Neuronal stem cell (in vitro differentiated cells): ENCODE data around the gene NXN.

Experiments used
- DNase-seq: peaks from one replicate; pipeline ENCODE4 v3.0.0-alpha.2; 2013; ENCODE audit warnings: low spot score
- H2AFZ ChIP-seq: one replicate; pipeline ENCODE4 v1.6.1; 2013; ENCODE audit warnings: mild to moderate bottlenecking, low read length, inconsistent platforms
- H2AK5ac ChIP-seq: 2 replicates; pipeline ENCODE4 v1.6.1; 2013; ENCODE audit warnings: low read depth, mild to moderate bottlenecking, inconsistent platforms, low read length, moderate library complexity, mixed read lengths
- H2BK120ac ChIP-seq: 2 replicates; pipeline ENCODE4 v1.6.1; 2013; ENCODE audit warnings: low read depth, mild to moderate bottlenecking, inconsistent platforms, low read length, moderate library complexity, mixed read lengths
- H2BK12ac ChIP-seq: one replicate; pipeline ENCODE4 v1.6.1; 2013; ENCODE audit warnings: low read length, inconsistent platforms
- H2BK15ac ChIP-seq: 2 replicates; pipeline ENCODE4 v1.6.1; 2013; ENCODE audit warnings: mild to moderate bottlenecking, low read length, inconsistent platforms, mixed read lengths
- H2BK5ac ChIP-seq: one replicate; pipeline ENCODE4 v1.6.1; 2013; ENCODE audit warnings: inconsistent platforms, mild to moderate bottlenecking, low read length, moderate library complexity
- H3K14ac ChIP-seq: one replicate; pipeline ENCODE4 v1.6.1; 2013; ENCODE audit warnings: low read length, inconsistent platforms
- H3K18ac ChIP-seq: 2 replicates; pipeline ENCODE4 v1.6.1; 2013; ENCODE audit warnings: low read length, inconsistent platforms
- H3K23ac ChIP-seq: 2 replicates; pipeline ENCODE4 v1.6.1; 2013; ENCODE audit warnings: low read depth, mild to moderate bottlenecking, mixed read lengths, low read length, inconsistent platforms; ENCODE audit not compliant: poor library complexity
- H3K27ac ChIP-seq: replicated peaks from 3 replicates; pipeline ENCODE4 v1.5.1; 2013; ENCODE audit warnings: low read length, inconsistent platforms
- H3K27me3 ChIP-seq, 3 experiments: 2 replicates each; pipeline ENCODE4 v1.6.1; 2013; ENCODE audit warnings: low read length in 3 of 3, mild to moderate bottlenecking in 2 of 3, inconsistent platforms in 1 of 3, low read depth in 1 of 3, mixed read lengths in 1 of 3, moderate library complexity in 1 of 3; ENCODE audit not compliant: control insufficient read depth in 3 of 3, insufficient read depth in 3 of 3
- H3K36me3 ChIP-seq, 2 donors: replicated peaks in 1 of 2; 2 replicates each; pipeline ENCODE4 v1.6.1; 2013; ENCODE audit warnings: low read length in 2 of 2; ENCODE audit not compliant: control insufficient read depth in 2 of 2, insufficient read depth in 2 of 2
- H3K4ac ChIP-seq: 2 replicates; pipeline ENCODE4 v1.6.1; 2013; ENCODE audit warnings: inconsistent platforms, mild to moderate bottlenecking, low read length, moderate library complexity
- H3K4me1 ChIP-seq, 2 donors: 1 replicate in 1 of 2; 2 replicates in 1 of 2; pipeline ENCODE4 v1.6.1; 2013; ENCODE audit warnings: low read length in 2 of 2, low read depth in 1 of 2; ENCODE audit not compliant: control insufficient read depth in 2 of 2, insufficient read depth in 1 of 2
- H3K4me2 ChIP-seq: one replicate; pipeline ENCODE4 v1.6.1; 2013; ENCODE audit warnings: mild to moderate bottlenecking, low read length, inconsistent platforms; ENCODE audit not compliant: insufficient read depth, poor library complexity, severe bottlenecking
- H3K4me3 ChIP-seq, 2 donors: 2 replicates each; pipeline ENCODE4 v1.5.1; 2013; ENCODE audit warnings: low read length in 2 of 2, mild to moderate bottlenecking in 2 of 2, inconsistent platforms in 1 of 2, moderate library complexity in 1 of 2
- H3K79me1 ChIP-seq: one replicate; pipeline ENCODE4 v1.6.1; 2013; ENCODE audit warnings: low read depth, mild to moderate bottlenecking, inconsistent platforms, low read length, moderate library complexity
- H3K9ac ChIP-seq: one replicate; pipeline ENCODE4 v1.6.1; 2013; ENCODE audit warnings: mild to moderate bottlenecking, low read depth, low read length, inconsistent platforms; ENCODE audit not compliant: poor library complexity
- H3K9me3 ChIP-seq, 2 donors: replicated peaks in 1 of 2; 2 replicates each; pipeline versions ENCODE3 to v1.6.1; 2013; ENCODE audit warnings: low read length in 2 of 2, mild to moderate bottlenecking in 2 of 2, inconsistent platforms in 1 of 2, low read depth in 1 of 2, mixed read lengths in 1 of 2, moderate library complexity in 1 of 2; ENCODE audit not compliant: control insufficient read depth in 2 of 2, insufficient read depth in 1 of 2
- H4K8ac ChIP-seq: one replicate; pipeline ENCODE4 v1.6.1; 2013; ENCODE audit warnings: low read depth, mild to moderate bottlenecking, inconsistent platforms, low read length, moderate library complexity
- H4K91ac ChIP-seq: one replicate; pipeline ENCODE4 v1.6.1; 2013; ENCODE audit warnings: low read length, low read depth, mild to moderate bottlenecking, inconsistent platforms; ENCODE audit not compliant: poor library complexity
- WGBS, 2 donors: extraction: QIAGEN DNeasy Blood & Tissue Kit; methylation state at CpG; one replicate each; pipeline ENCODE4 v1.1.7; 2013; ENCODE audit warnings: missing lambda C conversion rate in 2 of 2, mixed read lengths in 1 of 2; ENCODE audit not compliant: insufficient read length in 2 of 2, insufficient replicate concordance in 1 of 2; ENCODE audit errors: extremely low coverage in 2 of 2; 5-methylcytosine and 5-hydroxymethylcytosine counted together

The NXN gene

DNA sequence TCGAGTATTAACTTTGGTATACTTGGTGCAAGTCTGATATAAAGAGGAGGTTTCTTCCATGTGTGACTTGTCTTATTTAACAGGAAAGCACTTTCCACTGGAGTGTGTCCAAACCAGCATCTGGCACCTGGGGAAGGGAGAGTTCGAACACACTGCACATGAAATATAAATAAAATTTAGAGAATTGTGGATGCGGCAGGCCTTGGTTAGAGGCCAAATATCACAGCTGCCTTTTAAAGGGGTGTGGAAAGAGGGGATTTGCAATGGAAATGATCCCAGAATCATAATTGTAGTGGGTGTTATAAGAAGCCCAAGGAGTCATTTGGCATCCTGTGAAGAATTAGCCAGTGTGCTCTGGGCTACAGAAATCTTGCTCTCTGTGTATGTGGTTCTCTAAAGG lies 4.3 kb upstream of the NXN start:
- Histone ChIP-seq H2BK15ac (no peak overlapping the region), H4K91ac (no peak overlapping the region), H3K9ac (no peak overlapping the region), H3K4me3 (no peak overlapping the region), H3K27me3 (no peaks in the 10 kb centered on the region), H3K4ac (no peak overlapping the region), H3K14ac (no peak overlapping the region), H4K8ac (no peak overlapping the region), H2BK12ac (no peak overlapping the region), H3K4me1 (peaks cover 6 to 8% of the 10 kb centered on the region in 2 donors), H3K27ac (no peak overlapping the region), H3K79me1 (peaks cover 1% of the 10 kb centered on the region), H3K36me3 (no peaks in the 10 kb centered on the region), H2AK5ac (no peak overlapping the region), H2AFZ (no peak overlapping the region), H2BK5ac (no peak overlapping the region), H3K23ac (no peak overlapping the region), H3K4me2 (no peak overlapping the region), H3K18ac (no peak overlapping the region), H2BK120ac (no peak overlapping the region), H3K9me3 (no peaks in the 10 kb centered on the region)
- no CpG with 5 or more reads among the region's 3 CpGs for WGBS, 2 donors
- DNase-seq = no peak

DNA sequence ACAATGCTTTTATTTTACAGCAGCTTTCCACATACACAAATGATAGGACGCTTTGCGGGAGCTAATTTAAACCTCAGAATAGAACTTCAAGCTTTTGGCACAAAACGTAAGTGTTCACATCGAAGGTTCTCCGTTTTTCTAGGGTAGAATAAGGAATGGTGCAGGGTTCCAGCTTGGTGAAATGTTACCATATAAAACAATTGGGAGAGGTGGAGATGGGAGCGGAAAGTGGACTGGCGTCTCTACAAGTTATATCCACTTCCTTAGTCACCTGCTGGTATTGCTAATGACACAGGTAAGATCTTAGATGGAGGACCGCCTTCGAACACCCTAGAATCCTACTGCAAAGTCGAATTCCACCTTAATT lies 1.7 kb upstream of the NXN start:
- no peak overlapping the region for H3K4ac ChIP-seq
- peaks cover 1% of the 10 kb centered on the region for H3K79me1 ChIP-seq
- no peak overlapping the region for H2BK120ac ChIP-seq
- H3K4me2 ChIP-seq = no peak overlapping the region
- H3K9ac ChIP-seq = no peak overlapping the region
- no CpG with 5 or more reads among the region's 10 CpGs for WGBS, 2 donors
- no peak overlapping the region for H2BK5ac ChIP-seq
- no peak for DNase-seq
- no peaks in the 10 kb centered on the region for H3K27me3 ChIP-seq
- H2BK15ac ChIP-seq = no peak overlapping the region
- H3K4me1 ChIP-seq = peaks cover 6 to 13% of the 10 kb centered on the region in 2 donors
- peaks cover 0 to 3% of the 10 kb centered on the region in 2 donors for H3K36me3 ChIP-seq
- H3K9me3 ChIP-seq = no peaks in the 10 kb centered on the region
- H3K23ac ChIP-seq = no peak overlapping the region
- no peak overlapping the region for H4K91ac ChIP-seq
- H3K4me3 ChIP-seq = peak overlapping the region in 1 of 2 donors; percentile 11
- H3K18ac ChIP-seq = no peak overlapping the region
- no peak overlapping the region for H2AK5ac ChIP-seq
- no peak overlapping the region for H3K27ac ChIP-seq
- no peak overlapping the region for H3K14ac ChIP-seq
- H2BK12ac ChIP-seq = no peak overlapping the region
- no peak overlapping the region for H4K8ac ChIP-seq
- H2AFZ ChIP-seq = peak overlapping the region; percentile 78

GRCh38 chr17:980406-981291 lies 1.1 kb upstream of the NXN start:
- no peaks in the 10 kb centered on the region for H3K9me3 ChIP-seq
- peak overlapping the region; percentile 57 for H3K4me2 ChIP-seq
- WGBS, 2 donors = no CpG with 5 or more reads among the region's 43 CpGs

DNA sequence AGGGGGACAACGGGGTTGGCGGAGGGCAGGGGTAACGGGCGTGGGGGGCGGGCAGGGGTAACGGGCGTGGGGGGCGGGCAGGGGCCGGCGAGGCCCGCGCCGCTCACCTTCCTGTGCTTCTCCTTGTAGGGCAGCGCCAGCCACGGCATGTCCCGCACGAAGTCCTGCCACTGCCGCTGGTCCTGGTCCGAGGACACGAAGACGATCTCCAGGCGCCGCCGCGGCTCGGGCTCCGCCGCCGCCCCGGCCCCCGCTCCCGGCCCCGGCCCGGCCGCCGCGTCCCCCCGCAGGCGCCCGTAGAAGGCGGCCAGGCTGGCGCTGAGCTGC lies 401 bp downstream of the NXN start:
- H3K4ac ChIP-seq = no peak overlapping the region
- peak overlapping the region; percentile 85 for H3K27ac ChIP-seq
- H2BK5ac ChIP-seq = no peak overlapping the region
- no peak for DNase-seq
- no peak overlapping the region for H2BK12ac ChIP-seq
- H3K4me2 ChIP-seq = peak overlapping the region; percentile 62
- peak overlapping the region; percentile 81 for H2AK5ac ChIP-seq
- H3K4me3 ChIP-seq = peak overlapping the region; percentile 85 to 100
- peak overlapping the region; percentile 99 for H3K23ac ChIP-seq
- H3K27me3 ChIP-seq = no peaks in the 10 kb centered on the region
- H3K18ac ChIP-seq = peak overlapping the region; percentile 97
- peaks cover 0 to 22% of the 10 kb centered on the region in 2 donors for H3K36me3 ChIP-seq
- peak overlapping the region; percentile 82 for H4K8ac ChIP-seq
- H2BK120ac ChIP-seq = no peak overlapping the region
- H3K14ac ChIP-seq = peak overlapping the region; percentile 56
- peaks cover 6 to 15% of the 10 kb centered on the region in 2 donors for H3K4me1 ChIP-seq
- no peak overlapping the region for H4K91ac ChIP-seq
- peak overlapping the region; percentile 97 for H3K9ac ChIP-seq
- peaks cover 3% of the 10 kb centered on the region for H3K79me1 ChIP-seq
- no CpG with 5 or more reads among the region's 42 CpGs for WGBS, 2 donors
- peak overlapping the region; percentile 70 for H2AFZ ChIP-seq
- H2BK15ac ChIP-seq = no peak overlapping the region
- H3K9me3 ChIP-seq = no peaks in the 10 kb centered on the region

More at GRCh38 chr17:980406-981291, 1.1 kb upstream of the NXN start:
- Histone ChIP-seq H2BK120ac (no peak overlapping the region), H3K79me1 (peaks cover 1% of the 10 kb centered on the region), H4K91ac (no peak overlapping the region), H3K27ac (peak overlapping the region; percentile 79), H2BK12ac (no peak overlapping the region), H3K18ac (peak overlapping the region; percentile 97), H3K14ac (peak overlapping the region; percentile 72), H4K8ac (peak overlapping the region; percentile 48), H3K4ac (peak overlapping the region; percentile 10), H3K27me3 (no peaks in the 10 kb centered on the region), H3K36me3 (peaks cover 0 to 9% of the 10 kb centered on the region in 2 donors), H3K4me1 (peaks cover 6 to 13% of the 10 kb centered on the region in 2 donors), H3K23ac (peak overlapping the region; percentile 73), H2BK5ac (peak overlapping the region; percentile 62), H3K4me3 (peak overlapping the region; percentile 75 to 85), H3K9ac (peak overlapping the region; percentile 83), H2BK15ac (peak overlapping the region; percentile 74), H2AFZ (peak overlapping the region; percentile 89), H2AK5ac (peak overlapping the region; percentile 87)
- DNase-seq = peak; percentile 79
